NCI-H748 (cell line): ENCODE results near the gene SPRED3.
A peak's percentile ranks its signal among the peaks of the same experiment; 100 is the strongest.
"Not testable (repeated sequence)": the region's sequence is repeated elsewhere in the genome, so short reads cannot be mapped to it uniquely, and the experiment has no call there.

Source experiments
- DNase-seq: peaks from one replicate; lab custom pipeline; 2025; ENCODE audit not compliant: unreplicated experiment; lab: John Stamatoyannopoulos, UW

The SPRED3 gene, protein sequence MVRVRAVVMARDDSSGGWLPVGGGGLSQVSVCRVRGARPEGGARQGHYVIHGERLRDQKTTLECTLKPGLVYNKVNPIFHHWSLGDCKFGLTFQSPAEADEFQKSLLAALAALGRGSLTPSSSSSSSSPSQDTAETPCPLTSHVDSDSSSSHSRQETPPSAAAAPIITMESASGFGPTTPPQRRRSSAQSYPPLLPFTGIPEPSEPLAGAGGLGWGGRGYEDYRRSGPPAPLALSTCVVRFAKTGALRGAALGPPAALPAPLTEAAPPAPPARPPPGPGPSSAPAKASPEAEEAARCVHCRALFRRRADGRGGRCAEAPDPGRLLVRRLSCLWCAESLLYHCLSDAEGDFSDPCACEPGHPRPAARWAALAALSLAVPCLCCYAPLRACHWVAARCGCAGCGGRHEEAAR

DNA sequence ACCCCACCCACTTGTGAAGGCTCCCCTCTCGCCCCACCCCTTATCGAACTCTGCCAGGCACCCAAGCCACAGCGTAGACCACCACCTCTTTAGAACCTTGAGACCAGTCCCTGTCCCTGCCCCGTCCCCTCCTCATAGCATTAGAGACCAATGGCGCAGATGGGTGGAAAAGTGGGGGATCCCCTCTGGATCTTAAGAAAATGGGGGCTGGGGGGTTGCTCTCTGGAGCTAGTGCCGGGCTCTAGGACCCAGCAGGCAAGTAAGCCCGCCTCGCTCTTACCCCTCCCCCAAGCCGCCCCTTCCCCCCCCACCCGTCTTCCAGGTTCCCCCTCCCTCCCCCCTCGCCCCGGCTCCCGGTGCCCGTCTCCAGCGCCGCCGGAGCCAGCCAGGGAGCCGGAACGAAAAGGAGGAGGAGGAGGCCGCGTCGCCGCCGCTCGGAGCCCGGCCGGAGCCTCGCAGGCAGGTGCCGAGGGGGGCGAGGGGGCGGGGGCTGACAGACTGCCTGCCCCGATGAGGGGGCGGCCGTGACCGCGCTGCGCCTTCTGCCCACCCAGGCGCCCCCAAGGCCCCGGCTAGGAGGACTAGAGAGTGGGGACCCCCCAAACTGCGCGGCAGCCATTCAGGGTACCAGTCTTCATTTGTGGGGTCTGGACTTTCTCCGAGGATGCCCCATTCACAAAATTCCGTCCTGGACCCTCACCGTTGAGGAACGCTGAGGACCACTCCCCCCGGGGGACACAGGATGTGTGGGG lies at the start of gene SPRED3:
Gene SPRED3 (plus strand): TSS at position 349 of the 752 bp plus-strand sequence. CDS start 1,606 bp downstream, outside the sequence.
- peak; percentile 87 for DNase-seq

DNA sequence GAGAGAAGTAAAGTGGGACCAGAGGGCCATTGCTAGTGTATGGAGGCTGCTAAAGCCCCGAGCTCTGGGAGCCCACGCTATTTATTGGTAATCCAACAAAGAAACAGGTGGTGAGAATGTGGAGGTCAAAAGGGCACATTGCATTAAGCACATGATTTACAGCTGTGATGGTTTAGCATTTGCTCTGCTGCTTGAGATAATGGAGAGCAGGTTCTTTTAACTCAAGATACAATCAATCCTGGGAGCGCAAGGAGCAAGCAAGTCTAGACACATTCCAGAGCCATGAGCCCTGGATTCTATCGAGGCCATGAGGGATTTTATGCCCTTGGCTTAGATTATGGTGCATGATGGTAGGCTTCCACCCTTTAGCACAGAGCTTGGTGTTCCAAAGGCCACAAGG lies 49.5 kb upstream of the SPRED3 start:
- not testable (repeated sequence) for DNase-seq

DNA sequence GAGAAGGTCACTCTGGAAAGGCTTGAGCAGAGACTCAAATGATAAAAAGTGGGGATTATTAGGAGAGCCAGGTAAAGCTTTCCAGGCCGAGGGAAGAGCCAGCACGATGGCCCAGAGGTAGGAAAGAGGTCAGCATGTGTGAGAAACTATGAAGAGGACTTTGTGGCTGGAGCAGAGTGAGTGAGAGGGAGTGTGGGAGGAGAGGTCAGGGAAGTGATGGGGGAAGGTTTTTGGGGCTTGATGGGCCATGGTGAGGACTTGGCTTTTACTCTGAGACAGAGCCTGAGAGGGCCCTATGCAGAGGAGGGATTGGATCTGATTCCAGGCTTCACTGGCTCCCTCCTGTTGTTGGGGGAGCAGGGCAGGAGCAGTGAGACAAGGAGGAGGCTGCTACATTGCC lies 47.6 kb upstream of the SPRED3 start:
- DNase-seq = no peak

DNA sequence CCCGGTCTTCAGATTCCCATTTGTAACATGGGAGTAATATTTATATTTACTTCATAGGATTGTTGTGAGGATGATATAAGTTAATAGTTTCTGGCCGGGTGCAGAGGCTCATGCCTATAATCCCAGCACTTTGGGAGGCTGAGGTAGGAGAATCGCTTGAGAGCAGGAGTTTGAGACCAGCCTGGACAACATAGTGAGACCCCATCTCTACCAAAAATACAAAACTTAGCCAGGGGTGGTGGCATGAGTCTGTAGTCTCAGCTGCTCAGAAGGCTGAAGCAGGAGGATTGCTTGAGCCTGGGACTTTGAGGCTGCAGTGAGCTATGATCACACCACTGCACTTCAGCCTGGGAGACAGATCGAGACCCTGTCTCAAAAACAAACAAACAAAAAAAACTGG lies 41.7 kb upstream of the SPRED3 start:
- no peak for DNase-seq

DNA sequence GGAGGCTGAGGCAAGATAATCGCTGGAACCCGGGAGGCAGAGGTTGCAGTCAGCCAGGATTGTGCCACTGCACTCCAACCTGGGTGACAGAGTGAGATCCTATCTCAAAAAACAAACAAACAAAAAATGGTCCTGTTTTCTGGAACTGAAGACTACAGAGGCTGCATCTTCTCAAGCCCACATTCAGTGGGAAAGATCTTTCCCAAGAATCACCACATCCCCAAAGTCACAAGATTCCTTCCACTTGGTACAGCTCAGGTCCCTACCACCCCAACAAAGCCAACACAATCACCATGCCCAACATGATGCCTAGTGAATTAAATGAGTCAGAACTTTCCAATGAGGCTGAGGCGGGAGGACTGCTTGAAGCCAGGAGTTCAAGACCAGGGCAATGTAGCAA lies 37.6 kb upstream of the SPRED3 start:
- DNase-seq = no peak

DNA sequence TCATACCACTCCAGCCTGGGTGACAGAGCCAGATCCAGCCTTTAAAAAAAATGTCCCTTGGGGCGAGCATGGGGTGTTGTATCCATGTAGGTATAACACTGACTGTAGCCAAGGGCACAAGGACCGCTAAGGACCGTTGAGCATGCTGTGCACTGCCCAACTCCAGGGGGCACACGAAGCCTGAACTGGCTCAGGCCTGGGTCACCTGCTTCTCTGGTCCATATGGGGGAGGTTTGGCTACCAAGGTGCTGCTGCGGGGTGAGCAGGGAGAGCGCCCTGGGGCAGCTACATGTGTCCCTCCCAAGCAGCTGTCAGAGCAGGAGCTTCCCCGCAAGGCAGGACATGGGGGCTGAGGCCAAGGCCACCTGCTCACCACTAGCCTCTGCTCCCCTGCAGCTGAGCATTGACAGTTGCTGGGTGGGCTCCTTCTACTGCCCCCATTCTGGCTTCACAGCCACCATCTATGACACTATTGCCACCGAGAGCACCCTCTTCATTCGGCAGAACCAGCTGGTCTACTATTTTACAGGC lies 36.6 kb upstream of the SPRED3 start:
- no peak for DNase-seq

DNA sequence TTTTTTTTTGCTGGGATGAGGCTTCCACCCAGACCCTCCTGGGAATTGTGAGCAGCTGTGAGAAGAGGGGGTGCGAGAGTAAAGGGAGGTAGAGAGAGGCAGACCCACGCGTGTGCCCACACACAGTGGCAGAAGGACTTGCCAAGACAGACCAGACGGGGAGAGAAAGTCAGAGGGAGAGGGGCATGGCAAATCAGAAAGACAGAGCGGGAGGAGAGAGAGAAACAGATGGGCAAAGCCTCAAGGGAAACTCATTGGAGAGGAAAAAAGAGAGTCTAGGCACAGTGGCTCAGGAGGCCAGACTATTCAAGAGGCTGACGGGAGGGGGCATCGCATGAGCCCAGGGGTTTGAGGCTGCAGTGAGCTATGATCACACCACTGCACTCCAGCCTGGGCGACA lies 35.9 kb upstream of the SPRED3 start:
- no peak for DNase-seq

DNA sequence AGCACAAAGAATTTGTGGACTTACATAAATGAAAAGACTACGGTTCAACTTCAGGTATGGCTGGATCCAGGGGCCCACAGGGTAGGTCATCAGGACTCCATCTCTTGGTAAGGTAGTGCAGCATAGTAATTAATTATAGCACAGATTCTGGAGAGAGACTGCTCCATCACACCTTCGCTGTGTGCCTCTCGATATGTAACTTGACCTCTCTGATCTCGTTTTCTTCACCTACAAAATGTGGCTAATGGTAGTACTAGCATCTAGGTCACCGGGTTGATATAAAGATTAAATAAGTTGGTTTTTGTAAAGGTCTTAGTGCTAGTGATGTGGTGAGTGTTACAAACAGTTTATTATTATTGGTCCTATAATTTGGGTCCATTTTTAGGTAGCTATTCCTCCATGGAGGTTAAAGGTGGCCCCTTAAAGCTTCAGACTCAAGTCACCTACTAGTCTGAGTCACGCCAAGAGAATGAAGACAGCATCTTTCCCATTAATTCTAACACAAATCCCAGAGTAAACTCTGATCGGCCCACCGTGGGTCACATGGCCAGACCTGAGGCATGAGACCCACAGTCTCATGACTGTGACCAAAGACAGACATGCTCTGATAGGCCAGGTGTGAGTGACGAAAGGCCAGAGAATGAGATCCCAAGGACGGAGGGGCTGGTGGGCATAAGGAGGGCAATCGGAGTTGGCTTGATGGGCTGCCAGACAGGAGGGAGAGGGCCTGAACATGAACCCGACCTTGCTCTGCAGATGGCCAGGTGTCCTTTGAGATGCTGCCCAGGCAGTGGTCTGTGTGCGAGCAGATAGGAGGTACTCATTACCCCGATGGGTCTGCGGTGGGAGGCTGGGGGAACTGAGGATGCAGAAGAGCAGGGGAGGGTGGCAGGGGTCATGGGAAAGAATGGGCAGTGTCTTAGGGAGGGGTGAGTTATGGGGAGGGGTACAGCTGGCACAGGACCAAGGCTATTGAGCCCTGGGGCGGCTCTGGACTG lies 32.5 kb upstream of the SPRED3 start:
- no peak for DNase-seq

DNA sequence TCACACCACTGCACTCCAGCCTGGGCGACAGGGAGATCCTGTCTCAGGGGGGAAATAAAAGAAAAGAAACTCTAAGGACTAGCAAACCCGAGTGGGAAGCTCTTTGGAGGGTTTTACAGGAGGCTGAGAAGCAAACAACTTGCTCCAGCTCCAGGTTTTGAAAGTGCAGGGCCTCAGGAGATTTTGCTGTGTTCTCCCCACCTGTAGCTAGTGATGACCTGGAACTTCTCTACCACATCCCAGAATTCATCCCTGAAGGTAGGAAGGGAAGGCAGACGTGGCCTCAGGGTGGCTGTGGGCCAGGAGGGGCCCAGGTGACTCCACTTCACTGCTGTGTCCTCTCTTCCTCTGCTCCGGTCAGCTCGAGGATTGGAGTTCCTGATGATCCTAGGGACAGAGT lies 30.4 kb upstream of the SPRED3 start:
- no peak for DNase-seq

DNA sequence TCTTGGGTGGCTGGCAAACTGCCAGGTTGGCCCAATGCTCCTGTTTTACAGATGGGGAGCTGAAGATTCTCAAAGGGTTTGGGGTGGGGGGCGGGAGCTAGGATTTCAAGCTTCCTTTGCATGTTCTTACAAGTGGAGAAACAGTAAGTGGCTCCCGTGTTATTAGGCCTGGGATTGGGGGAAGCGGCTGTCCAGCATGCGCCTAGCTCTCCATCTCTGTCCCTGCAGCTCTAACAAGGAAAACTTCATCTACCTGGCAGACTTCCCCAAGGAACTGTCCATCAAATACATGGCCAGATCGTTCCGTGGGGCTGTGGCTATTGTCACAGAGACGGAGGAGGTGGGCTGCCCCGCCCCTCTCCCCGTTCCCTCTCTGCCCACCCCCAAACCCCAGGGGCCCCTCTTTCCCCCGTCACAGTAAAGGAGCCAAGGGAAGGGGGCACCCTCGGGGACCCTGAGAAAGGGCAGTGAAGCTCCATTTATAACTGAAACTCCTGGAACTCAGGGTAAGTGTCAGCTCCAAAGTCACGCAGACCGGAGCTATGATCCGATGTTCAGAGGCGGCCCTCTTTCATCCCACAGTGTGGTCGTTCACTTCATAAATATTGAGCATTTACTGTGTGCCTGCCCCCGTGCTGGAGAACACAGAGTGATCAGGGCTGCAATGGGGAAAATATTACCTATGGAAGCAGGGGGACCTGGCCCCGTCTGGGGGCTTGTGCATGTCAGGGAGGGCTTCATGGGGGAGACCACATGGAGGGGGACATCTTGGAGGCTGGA lies 29.1 kb upstream of the SPRED3 start:
- no peak for DNase-seq

DNA sequence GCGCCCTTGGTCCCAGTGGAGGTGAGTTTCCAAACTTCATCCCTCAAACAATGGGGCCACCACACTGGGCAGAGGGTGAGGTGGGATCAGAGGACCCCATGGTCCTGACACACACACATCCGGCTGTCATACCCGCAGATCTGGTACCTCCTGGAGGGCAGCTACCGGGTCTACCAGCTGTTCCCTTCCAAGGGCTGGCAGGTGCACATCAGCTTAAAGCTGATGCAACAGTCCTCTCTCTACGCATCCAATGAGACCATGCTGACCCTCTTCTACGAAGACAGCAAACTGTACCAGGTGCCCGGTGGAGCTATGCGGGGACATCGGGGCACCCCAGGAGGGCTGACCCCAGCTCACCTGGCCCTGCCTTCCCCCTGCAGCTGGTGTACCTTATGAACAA lies 28.1 kb upstream of the SPRED3 start:
- peak; percentile 40 for DNase-seq

DNA sequence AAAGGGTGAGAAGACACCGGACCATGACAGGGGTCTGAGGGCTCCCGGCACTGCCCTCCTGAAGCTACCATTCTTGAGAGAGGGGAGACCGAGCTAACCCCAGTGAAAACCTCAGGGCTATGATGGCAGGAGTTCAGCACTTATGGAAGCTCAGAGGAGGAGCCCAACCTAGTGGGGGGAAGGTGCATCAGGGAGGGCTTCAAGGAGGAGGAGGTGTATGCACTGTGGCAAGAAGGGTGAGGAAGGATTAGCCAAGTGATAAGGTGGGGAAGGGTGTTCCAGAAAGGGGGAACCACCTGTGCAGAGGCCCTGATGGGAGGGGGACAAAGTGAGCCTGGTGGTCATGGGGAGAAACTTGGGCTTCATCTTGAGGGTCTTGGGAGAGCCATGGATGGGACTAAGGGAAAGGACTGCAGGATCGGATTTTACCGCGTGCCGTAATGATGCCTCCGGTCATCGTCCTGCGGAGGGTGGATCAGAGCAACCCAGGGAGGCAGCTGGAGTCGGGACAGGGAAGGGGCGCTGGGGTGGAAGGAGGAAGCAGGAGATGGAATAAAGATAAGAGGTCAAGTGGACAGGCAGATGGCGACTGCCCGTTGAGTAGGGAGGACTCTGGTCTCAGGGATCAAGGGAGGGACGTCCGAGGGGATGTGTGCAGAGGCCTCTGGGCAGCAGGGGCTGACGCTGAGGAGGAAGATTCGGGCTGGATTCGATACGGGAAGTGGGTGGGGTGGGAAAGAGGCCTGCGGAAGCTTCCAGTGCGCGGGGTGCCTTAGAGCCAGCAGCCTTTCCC lies 27.5 kb upstream of the SPRED3 start:
- no peak for DNase-seq

DNA sequence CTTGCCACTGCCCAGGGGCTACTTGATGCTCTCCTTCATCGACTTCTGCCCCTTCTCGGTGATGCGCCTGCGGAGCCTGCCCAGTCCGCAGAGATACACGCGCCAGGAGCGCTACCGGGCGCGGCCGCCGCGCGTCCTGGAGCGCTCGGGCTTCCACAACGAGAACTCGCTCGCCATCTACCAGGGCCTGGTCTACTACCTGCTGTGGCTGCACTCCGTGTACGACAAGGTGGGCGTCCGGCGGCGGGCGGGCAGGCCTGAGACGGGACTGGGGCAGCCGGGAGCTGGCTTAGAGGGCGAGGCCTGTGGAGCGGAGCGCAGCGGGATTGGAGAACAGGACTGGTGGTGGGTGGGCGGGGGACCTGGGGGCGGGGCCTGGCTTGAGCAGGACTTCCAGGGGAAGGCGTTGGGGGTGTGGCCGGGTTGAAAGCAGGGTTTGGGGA lies 26.8 kb upstream of the SPRED3 start:
- DNase-seq = peak; percentile 96

DNA sequence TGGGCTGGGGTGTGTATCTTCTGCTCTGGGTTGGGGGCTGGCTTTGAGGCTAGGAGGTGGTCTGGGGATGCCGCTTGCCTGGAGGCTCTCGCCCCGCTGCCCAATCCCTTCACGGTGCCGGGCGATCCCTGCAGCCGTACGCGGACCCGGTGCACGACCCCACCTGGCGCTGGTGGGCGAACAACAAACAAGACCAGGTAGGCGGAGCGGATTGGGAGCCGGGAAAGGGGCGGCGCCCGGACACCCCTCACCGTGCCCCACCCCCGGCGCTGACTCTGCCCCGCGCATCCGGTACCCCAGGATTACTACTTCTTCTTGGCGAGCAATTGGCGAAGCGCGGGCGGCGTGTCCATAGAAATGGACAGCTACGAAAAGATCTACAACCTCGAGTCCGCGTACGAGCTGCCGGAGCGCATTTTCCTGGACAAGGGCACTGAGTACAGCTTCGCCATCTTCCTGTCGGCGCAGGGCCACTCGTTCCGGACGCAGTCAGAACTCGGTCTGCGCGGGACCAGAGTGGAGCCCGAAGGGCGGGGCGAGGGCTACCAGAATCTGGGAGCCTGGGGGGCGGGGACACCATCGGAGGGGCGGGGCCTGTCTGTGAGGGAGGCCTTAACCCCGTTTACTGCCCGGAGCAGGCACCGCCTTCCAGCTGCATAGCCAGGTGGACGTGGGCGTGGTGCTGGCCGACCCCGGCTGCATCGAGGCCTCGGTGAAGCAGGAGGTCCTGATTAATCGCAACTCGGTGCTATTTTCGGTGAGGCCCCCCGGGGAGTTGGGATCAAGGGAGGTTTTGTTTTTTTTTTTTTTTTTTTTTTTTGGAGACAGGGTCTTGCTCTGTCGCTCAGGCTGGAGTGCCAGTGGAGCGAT lies 26.2 kb upstream of the SPRED3 start:
- peak; percentile 95 for DNase-seq

DNA sequence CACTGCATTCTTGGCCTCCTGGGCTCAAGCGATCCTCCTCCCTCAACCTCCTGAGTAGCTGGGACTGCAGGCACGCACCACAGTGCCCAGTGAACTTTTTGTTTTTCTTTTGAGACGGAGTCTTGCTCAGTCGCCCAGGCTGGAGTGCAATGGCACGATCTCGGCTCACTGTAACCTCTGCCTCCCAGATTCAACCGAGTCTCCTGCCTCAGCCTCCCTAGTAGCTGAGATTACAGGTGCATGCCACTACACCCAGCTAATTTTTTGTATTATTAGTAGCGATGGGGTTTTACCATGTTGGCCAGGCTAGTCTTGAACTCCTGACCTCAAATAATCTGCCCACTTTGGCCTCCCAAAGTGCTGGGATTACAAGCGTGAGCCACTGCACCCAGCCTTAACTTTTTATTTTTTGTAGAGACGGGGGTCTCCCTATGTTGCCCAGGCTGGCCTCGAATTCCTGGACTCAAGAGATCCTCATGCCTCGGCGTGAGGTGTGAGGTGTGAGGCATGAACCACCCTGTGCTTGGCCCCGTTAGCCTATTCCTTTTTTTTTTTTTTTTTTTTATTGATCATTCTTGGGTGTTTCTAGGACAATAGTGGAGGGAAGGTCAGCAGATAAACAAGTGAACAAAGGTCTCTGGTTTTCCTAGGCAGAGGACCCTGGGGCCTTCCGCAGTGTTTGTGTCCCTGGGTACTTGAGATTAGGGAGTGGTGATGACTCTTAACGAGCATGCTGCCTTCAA lies 25.4 kb upstream of the SPRED3 start:
- DNase-seq = not testable (repeated sequence)

DNA sequence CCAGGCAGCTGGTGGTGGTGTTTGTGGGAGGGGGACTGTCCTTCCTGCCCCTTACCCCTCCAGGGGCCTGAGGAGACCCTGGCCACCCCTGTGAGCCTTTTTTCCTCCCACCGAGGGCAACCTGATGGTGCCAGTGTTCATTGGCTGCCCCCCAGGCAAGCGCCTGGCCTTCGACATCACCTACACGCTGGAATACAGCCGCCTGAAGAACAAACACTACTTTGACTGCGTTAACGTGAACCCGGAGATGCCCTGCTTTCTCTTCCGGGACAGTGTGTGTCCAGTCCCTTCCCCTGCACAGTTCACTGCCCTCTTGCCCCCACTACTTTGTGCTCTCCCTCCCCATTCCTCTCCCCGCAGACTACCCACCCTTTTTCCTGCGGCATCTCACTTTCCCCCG lies 21.5 kb upstream of the SPRED3 start:
- DNase-seq = no peak

DNA sequence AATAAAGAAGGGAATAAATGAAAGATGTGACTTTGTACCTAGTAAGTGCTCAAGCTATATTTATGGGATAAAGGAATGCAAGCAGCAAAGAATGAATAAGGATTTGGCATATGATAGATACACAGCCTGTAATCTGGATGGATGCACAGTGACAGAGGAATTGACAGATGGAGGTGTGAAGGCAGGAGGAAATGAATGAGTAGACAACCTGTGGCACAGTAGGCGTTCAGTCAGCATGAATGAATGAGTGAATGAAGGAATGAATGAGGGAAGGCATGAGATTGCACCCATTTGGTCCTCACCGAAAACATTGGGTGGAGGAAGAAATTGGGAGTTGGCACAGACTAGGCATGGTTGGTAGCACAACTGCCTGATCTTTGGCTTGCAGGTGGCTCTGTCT lies 18.9 kb upstream of the SPRED3 start:
- DNase-seq = no peak

DNA sequence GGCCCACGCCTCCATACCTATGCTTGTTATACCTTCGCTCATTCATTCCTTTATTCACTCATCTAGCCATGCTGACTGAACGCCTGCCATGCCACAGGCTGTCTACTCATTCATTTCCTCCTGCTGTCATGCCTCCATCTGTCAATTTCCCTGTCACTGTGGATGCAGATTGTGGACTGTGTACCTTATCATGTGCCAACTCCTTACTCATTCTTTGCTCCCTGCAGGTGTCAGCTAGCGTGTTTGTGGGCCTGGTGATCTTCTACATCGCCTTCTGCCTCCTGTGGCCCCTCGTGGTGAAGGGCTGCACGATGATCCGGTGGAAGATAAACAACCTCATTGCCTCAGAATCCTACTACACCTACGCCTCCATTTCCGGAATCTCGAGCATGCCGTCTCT lies 18.2 kb upstream of the SPRED3 start:
- DNase-seq = no peak
